ENCODE results near the gene MKKS. TPM values are rescaled to one million over a fixed set of nuclear protein-coding genes. Genes with fewer than 3 reads are reported as not detected.
A peak's percentile ranks its signal among the peaks of the same experiment; 100 is the strongest.

MKKS gene
- total RNA-seq, 1 experiment from 2014 or later: 19.9 TPM

DNA sequence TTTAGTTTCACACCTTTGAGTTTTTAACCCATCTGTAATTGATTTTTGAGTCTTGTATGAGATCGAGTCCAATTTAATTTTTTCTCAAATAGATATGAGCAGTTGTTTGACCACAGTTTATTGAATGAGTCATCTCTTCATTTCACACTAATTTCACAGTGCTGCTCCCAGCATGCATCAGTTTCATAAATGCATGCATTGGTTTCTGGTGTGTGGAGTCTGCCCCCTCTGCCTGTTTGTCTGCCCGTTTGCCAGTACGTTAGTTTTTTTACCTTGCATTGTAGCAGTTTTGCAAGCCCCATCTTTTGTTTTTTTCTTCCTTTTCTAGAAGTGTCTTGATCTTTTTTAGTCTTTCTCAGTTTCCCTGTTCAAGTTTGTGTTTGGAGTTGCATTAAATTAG lies 13.0 kb upstream of the MKKS start:
- peaks cover 30% of the 10 kb centered on the region for H3K79me2 ChIP-seq (ENCODE audit: insufficient read depth, low read length)
- H3K4me1 ChIP-seq (ENCODE audit: control insufficient read depth in 1 of 2, insufficient read depth in 2 of 2, low read length in 2 of 2): peaks cover 36 to 51% of the 10 kb centered on the region in 2 experiments
- peak overlapping the region; percentile 25; the same call in 1 of the 2 replicates for H3K9ac ChIP-seq (ENCODE audit: low read length)
- H2AFZ ChIP-seq (ENCODE audit: low read depth, low read length, poor library complexity, severe bottlenecking): no peak overlapping the region
- CTCF ChIA-PET: no interaction called here
- peak overlapping the region; percentile 26 to 27; a peak in 3 of 4 replicates for H3K4me3 ChIP-seq (replicated peaks in 1 of 2; ENCODE audit: low read depth in 1 of 2, low read length in 2 of 2)
- no peaks in the 10 kb centered on the region for H3K27me3 ChIP-seq (ENCODE audit: insufficient read depth, low read length)
- H3K4me2 ChIP-seq (ENCODE audit: low read length): peak overlapping the region; percentile 70
- no peaks in the 10 kb centered on the region for H3K9me3 ChIP-seq (ENCODE audit: control insufficient read depth in 1 of 2, insufficient read depth in 1 of 2, low read depth in 1 of 2, low read length in 2 of 2)
- no TSS peak for BruUV-seq (replicated peaks)
- DNase-seq (ENCODE audit: low read depth, low spot score): peak; percentile 67
- POLR2A ChIA-PET: interaction anchor here (0.9 kb wide), 1 partner anchor 12 kb away, joined by 3 read pairs; the partner anchor contains the start of genes MKKS and SLX4IP
- ATAC-seq: peak; percentile 75
- intact Hi-C loops (cut with micrococcal nuclease): no loop called here
- RAD21 ChIA-PET (ENCODE audit: low non-redundant PET in 1 of 2, low total read pairs in 2 of 2, uncharacterized antibody in 2 of 2, unreplicated experiment in 2 of 2): no interaction called here
- H3K9me2 ChIP-seq (ENCODE audit: insufficient read depth): no peaks in the 10 kb centered on the region
- peak overlapping the region; percentile 49; the same call in 1 of the 2 replicates for H3K27ac ChIP-seq (ENCODE audit: low read depth, low read length)
- H3K36me3 ChIP-seq (ENCODE audit: control insufficient read depth in 1 of 2, insufficient read depth in 2 of 2, low read length in 2 of 2): no peaks in the 10 kb centered on the region
- no peaks in the 10 kb centered on the region for H4K20me1 ChIP-seq (ENCODE audit: insufficient read depth)
- TF ChIP-seq CEBPB (IDR thresholded peaks at IDR 0.05; ENCODE audit: low read depth) (peak; percentile 62), POLR2AphosphoS5 (IDR thresholded peaks at IDR 0.05; ENCODE audit: low read depth, low read length) (peak; percentile 33; the same call in 1 of the 2 replicates), FOSL1 (IDR thresholded peaks at IDR 0.05; ENCODE audit: low read depth) (peak; percentile 70), ZNF274 (IDR thresholded peaks at IDR 0.05; ENCODE audit: low read depth, low read length) (no peak), SP1 (IDR thresholded peaks at IDR 0.05; ENCODE audit: low read depth) (peak; percentile 56; the same call in 1 of the 2 replicates), ELF1 (IDR thresholded peaks at IDR 0.05; ENCODE audit: borderline replicate concordance, low read depth) (no peak), CTCF (IDR thresholded peaks at IDR 0.05 in 2 of 3, conservative IDR thresholded peaks at IDR 0.05 in 1 of 3; ENCODE audit: borderline replicate concordance in 1 of 3, insufficient read depth in 1 of 3, low read depth in 2 of 3, low read length in 2 of 3) (0 out of 6 replicates have a peak, but pooled peaks of 1 of the 3 experiments have one; percentile 5), CBX3 (IDR thresholded peaks at IDR 0.05; ENCODE audit: low read depth) (peak; percentile 84; the same call in 1 of the 2 replicates), SIN3A (IDR thresholded peaks at IDR 0.05; ENCODE audit: low read depth) (no peak), EZH2 (IDR thresholded peaks at IDR 0.05) (no peak), TCF7L2 (IDR thresholded peaks at IDR 0.05; ENCODE audit: borderline replicate concordance, extremely low read depth, insufficient read depth, insufficient read length) (no peak), SRF (IDR thresholded peaks at IDR 0.05; ENCODE audit: low read depth) (no peak), EGR1 (IDR thresholded peaks at IDR 0.05; ENCODE audit: low read depth) (no peak), YY1 (IDR thresholded peaks at IDR 0.05; ENCODE audit: extremely low read depth, insufficient replicate concordance, low read depth, low read length) (no peak), POLR2A (IDR thresholded peaks at IDR 0.05; ENCODE audit: borderline replicate concordance, extremely low read depth, insufficient read depth, insufficient read length) (no peak), EZH2phosphoT487 (IDR thresholded peaks at IDR 0.05; ENCODE audit: borderline replicate concordance) (no peak), JUND (IDR thresholded peaks at IDR 0.05) (peak; percentile 70)
- TF ChIP-seq, protein P1, sequence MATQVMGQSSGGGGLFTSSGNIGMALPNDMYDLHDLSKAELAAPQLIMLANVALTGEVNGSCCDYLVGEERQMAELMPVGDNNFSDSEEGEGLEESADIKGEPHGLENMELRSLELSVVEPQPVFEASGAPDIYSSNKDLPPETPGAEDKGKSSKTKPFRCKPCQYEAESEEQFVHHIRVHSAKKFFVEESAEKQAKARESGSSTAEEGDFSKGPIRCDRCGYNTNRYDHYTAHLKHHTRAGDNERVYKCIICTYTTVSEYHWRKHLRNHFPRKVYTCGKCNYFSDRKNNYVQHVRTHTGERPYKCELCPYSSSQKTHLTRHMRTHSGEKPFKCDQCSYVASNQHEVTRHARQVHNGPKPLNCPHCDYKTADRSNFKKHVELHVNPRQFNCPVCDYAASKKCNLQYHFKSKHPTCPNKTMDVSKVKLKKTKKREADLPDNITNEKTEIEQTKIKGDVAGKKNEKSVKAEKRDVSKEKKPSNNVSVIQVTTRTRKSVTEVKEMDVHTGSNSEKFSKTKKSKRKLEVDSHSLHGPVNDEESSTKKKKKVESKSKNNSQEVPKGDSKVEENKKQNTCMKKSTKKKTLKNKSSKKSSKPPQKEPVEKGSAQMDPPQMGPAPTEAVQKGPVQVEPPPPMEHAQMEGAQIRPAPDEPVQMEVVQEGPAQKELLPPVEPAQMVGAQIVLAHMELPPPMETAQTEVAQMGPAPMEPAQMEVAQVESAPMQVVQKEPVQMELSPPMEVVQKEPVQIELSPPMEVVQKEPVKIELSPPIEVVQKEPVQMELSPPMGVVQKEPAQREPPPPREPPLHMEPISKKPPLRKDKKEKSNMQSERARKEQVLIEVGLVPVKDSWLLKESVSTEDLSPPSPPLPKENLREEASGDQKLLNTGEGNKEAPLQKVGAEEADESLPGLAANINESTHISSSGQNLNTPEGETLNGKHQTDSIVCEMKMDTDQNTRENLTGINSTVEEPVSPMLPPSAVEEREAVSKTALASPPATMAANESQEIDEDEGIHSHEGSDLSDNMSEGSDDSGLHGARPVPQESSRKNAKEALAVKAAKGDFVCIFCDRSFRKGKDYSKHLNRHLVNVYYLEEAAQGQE (IDR thresholded peaks at IDR 0.05; ENCODE audit: low read depth): no peak
- TF ChIP-seq, protein P2, sequence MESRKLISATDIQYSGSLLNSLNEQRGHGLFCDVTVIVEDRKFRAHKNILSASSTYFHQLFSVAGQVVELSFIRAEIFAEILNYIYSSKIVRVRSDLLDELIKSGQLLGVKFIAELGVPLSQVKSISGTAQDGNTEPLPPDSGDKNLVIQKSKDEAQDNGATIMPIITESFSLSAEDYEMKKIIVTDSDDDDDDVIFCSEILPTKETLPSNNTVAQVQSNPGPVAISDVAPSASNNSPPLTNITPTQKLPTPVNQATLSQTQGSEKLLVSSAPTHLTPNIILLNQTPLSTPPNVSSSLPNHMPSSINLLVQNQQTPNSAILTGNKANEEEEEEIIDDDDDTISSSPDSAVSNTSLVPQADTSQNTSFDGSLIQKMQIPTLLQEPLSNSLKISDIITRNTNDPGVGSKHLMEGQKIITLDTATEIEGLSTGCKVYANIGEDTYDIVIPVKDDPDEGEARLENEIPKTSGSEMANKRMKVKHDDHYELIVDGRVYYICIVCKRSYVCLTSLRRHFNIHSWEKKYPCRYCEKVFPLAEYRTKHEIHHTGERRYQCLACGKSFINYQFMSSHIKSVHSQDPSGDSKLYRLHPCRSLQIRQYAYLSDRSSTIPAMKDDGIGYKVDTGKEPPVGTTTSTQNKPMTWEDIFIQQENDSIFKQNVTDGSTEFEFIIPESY (IDR thresholded peaks at IDR 0.05; ENCODE audit: extremely low read depth, insufficient replicate concordance, low read length): no peak
- TF ChIP-seq, protein P3, sequence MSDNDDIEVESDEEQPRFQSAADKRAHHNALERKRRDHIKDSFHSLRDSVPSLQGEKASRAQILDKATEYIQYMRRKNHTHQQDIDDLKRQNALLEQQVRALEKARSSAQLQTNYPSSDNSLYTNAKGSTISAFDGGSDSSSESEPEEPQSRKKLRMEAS (IDR thresholded peaks at IDR 0.05): peak; percentile 65
- TF ChIP-seq, protein P4, sequence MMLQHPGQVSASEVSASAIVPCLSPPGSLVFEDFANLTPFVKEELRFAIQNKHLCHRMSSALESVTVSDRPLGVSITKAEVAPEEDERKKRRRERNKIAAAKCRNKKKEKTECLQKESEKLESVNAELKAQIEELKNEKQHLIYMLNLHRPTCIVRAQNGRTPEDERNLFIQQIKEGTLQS (IDR thresholded peaks at IDR 0.05): no peak

All from HCT116 (cell line).